ENCODE data around the gene TM2D3.

The TM2D3 gene

GRCh38 chr15:101609742-101610610, 42.2 kb downstream of the TM2D3 start:
- in situ Hi-C loops (cut with HindIII; ENCODE audit: low sequenced_read_pairs) = no loop called here

- in situ Hi-C loops (cut with HindIII; ENCODE audit: low sequenced_read_pairs) = no loop called here
Observed at GRCh38 chr15:101608201-101608600, 44.0 kb downstream of the TM2D3 start.

DNA sequence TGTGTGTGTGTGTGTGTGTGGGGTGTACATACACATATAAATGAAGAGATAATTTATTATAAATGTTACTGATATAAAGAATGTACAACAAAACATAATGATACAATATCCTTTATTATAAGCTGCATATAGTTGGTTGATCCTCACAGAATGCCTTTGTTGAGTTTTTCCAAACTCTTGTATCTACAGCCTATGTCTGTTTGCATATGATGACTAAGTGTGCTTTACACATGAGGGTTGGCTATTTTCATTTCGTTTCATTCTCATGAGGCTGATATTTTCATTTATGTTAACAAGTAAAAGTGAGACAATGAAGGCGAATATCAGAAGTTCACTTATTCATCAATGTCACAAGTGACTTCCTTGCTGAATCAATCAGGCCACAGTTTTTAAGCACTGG, 45.1 kb downstream of the TM2D3 start:
- in situ Hi-C loops (cut with HindIII; ENCODE audit: low sequenced_read_pairs) = no loop called here

DNA sequence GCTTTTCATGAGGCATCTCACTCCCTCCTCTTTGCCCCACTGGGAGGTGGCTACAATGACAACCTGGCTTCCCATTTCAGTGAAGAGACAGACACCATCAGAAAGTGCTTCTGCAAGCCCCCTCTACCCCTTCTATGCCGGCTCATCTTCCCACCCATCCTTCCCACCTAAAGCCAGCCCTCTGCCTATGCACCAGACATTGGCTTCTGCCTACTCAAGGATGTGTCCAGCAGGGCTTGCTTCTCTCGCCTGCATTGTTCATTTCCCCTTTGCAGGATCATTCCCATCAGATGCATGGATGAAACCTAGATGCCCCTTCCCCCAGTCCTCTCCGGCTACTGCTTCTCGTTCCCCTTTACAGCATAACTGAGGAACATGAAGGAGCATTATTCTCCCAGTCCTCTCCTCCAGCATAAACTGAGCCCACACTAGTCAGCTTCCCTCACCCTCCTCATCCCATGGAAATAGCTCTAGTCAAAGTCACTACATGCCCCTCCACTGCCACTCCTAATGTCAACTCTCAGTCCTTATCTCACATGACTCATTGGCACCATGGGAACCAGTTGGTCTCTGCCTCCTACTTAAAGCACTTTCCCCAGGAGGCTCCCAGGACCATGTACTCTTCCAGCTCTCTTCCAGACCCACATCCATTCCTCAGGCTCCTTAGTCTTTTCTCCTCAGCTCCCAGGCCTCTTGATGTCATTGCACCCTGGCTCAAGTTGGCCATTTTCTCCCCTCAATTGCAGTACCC, 47.9 kb downstream of the TM2D3 start:
- in situ Hi-C loops (cut with HindIII; ENCODE audit: low sequenced_read_pairs) = no loop called here

GRCh38 chr15:101602801-101603200, 49.4 kb downstream of the TM2D3 start:
- in situ Hi-C loops (cut with HindIII; ENCODE audit: low sequenced_read_pairs) = no loop called here

GRCh38 chr15:101600035-101600434, 52.1 kb downstream of the TM2D3 start:
- in situ Hi-C loops (cut with HindIII; ENCODE audit: low sequenced_read_pairs) = no loop called here

DNA sequence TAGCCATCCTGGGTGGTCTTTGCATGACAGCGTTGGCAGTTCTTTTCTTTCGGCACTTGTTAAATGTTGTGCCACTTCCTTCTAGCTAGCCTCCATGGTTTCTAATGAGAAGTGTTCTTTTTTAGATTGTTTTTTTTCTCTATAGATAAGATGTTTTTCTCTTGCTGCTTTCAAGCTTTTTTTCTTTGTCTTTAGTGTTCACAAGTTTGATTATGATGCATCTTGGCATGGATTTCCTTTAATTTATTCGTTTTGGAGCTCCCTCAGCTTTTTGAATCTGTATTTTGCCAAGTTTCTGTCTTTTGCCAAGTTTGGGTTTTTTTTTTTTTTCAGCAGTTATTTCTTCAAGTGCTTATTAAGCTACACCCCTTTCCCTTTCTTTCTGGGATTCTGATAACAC, 53.1 kb downstream of the TM2D3 start:
- in situ Hi-C loops (cut with HindIII; ENCODE audit: low sequenced_read_pairs) = no loop called here

- in situ Hi-C loops (cut with HindIII; ENCODE audit: low sequenced_read_pairs) = no loop called here
Observed at GRCh38 chr15:101597360-101597928, 54.7 kb downstream of the TM2D3 start.

DNA sequence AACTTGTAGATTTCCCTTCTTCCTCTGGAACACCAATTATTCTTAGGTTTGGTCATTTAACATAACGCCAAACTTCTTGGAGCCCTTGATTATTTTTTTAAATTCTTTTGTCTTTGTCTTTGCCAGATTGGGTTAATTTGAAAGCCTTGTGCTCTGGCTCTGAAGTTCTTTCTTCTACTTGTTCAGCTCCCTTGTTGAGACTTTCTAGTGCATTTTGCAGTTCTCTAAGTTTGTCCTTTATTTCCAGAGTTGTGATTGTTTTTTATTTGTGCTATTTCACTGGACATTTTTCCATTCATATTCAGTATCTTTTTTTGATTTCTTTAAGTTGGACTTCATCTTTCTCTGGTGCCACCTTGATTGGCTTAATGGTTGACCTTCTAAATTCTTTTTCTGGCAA, 55.5 kb downstream of the TM2D3 start:
- in situ Hi-C loops (cut with HindIII; ENCODE audit: low sequenced_read_pairs) = no loop called here
